Fibroblast of skin of back (primary cell): ENCODE results near the gene SSR2.
A peak's percentile ranks its signal among the peaks of the same experiment; 100 is the strongest.

Experiments
- DNase-seq: peaks from one replicate; pipeline ENCODE4 v3.0.0-alpha.2; 2013

Gene SSR2

DNA sequence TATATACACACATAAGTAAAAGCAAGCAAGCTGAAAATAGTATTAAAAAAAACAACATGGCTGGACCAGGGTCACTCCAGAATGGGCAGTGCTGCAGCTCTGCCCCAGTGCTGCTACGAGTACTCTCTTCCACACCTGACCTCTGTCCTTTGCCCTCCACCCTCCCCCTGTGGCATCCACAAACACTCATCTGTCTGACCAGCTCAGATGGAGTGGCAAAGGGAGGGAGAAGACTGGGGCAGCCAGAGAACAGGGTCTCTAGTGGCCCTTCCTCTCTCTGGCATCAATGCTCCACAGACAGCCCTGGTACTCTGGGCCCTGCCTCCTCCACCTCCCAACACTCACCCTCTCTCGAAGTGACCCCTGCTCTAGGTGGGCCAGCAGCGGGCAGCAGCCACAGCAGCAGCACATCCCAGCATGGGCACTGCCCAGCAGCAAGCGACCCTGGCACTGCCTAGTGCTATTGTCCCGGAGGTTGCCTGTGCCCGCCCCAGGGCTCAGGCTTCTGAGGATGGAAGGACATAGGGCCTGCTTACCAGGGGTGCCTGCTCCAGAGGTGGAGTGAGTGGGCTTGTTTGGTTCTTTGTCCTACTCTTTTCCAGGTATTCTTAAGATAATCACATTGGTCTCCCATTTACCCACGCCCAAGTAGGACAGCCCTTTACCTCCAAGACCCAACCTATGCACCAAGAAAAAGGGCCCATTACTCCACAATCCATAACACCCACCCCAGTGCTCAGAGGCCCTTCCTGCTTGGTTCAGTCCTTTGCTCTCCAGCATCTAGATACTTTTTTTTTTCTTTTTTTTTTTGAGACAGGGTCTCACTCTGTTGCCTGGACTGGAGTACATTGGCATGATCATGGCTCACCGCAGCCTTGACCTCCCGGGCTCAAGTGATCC is 48.6 kb downstream of the SSR2 start:
- no peak for DNase-seq

DNA sequence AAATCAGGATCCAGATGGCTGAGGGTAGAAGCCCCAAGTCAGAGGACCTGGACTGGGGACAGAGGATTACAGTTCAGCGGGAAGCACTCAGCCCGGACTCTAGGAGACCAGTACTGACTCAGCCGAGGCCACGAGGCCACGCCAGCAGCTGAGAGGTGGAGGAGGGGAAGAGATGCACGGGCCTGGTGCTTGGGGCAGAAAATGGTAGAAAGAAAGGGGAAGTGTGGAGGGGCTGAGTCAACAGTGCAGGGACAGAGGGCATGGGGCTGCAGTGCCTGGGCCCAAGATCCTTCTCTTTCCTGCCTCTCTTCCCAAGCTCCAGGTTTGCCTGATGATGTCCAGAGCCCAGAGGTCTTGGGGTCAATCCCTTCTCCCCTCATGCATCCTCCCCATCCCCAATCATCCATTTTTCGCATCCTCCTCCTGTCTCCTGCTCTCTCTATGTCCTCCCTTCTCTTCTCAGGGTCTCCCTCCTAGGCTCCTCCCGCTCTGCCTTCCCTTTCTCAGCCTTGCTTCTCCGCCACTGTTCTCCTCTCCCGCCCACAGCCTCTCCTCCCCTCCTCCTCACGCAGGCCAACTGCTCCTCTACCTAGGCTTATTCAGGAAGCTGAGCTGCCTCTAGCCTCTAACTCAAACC is 50.1 kb downstream of the SSR2 start:
- DNase-seq, result peak; percentile 81

DNA sequence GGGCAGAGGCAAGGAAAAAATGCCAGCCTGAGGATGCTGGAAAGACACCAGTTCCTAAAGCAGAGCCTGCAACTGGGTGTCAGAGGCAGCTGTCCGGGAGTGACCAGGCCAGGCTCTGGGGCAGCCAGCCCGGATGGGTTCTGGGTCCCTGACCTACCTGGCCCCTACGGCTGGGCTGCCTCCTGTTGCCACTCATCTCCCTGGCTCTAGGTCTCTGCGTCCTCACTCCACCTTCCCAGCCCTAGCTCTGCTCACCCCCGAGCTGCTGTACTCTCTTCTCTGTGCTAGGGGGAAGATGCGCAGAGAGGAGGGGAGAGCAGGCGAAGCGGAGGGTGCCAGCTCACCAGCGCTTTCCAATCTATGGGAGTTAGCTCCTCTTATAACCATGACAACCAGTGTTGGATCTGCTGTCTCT is 51.4 kb downstream of the SSR2 start:
- DNase-seq, result no peak

DNA sequence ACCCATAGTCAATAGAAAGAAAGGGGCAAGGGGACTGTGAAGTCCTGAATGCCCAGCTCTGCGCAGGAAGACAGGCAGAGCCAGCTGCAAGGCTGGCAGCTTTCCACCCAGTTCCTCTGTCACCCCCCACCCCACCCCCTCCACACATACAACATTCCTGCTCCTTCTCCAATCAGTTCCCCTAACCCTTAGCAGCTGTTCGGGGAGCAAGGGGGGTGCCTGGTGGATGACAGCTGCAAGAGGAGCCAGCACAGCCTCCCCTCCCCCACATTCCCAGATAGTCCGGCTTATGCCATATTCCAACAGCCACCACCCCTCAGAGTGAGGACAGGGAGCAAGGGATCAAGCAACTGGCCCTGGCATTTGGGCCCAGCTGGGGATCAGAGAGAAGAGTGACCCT is 52.1 kb downstream of the SSR2 start:
- DNase-seq, result no peak

DNA sequence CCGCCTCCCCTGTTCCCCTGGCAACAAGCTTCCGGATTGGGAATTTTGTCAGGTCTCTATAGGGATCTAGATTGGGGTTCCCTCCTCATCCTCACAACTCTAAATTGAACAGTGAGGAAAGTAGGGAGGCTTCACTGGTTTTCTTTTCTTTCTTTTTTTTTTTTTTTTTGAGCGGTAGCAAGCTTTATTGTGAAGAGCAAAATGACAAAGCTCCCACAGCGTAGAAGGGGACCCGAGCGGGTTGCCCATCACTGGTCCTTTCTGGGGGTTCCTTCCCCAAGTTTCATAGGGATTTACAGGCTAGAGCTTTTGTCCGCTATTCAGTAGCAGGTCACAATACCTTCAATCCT is 52.7 kb downstream of the SSR2 start:
- DNase-seq, result no peak

DNA sequence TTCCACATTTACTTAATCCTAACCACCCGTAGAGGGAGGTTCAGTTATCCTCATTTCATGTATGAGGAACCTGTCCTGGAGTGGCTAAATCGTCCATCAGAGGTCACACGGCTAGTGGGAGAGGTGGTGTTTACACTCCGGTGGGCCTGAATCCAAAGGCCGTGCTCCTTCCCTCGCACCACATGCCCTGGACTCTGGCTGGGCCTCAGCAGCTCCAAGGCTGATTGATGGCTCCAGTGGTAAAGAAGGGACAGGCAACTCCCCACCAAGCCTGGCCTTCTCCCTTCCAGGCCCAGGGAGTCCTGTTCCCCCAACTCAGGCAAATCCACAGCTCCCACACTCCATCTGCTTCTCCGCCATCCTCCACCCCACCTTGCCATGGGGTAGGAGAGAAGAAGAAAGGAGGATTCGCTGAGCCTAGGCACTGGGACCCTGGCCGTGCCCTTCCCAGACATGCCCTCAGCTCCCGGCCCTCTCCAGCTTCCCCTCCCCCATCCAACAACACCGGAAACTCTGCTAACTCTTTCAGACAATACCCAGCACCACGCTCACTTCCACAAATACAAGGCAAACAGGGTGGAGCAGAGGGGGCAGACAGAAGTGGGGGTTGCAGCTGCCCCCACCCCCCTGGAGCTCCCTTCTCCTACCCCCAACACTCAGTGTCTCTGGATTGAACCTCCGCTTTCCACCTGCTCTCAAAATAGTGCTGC is 53.3 kb downstream of the SSR2 start:
- DNase-seq, result no peak

DNA sequence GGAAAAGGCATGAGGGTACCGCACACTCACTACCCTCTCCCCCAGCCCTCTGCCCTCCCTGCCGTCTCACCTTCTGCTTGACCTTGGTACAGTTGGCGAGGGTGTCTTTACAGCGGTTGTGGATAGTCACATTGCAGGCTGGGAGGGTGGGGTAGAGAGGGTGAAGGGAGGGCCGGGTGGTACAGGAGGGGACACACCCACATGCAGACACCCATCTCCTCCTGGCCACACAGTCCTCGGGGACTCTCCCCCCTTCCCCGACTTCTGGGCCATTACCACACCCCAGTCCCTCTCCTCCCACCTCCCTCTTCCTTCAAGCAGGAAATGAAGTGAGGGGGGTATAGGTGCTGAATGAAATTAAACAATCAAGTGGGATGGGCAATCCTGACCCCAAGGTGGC is 54.0 kb downstream of the SSR2 start:
- no peak for DNase-seq

DNA sequence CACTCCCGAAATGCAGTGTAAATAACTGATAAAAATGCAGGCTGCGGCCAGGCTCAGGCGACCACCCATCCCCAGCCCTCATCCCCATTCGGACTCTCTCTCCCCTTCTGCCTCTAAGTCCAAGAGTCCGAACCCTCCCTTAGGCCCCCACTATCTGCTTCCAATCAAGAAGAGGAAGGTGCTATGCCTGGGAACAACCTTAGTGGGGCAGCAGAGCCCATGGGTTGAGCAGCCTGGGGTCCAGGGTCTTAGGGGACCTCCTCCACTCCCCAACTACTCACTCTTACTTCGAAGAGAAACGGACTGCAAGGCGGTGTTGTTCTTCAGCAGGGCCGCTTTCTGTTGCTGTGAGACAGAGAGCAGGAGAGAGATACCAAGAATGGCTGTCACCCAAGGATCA is 54.6 kb downstream of the SSR2 start:
- DNase-seq, result no peak

DNA sequence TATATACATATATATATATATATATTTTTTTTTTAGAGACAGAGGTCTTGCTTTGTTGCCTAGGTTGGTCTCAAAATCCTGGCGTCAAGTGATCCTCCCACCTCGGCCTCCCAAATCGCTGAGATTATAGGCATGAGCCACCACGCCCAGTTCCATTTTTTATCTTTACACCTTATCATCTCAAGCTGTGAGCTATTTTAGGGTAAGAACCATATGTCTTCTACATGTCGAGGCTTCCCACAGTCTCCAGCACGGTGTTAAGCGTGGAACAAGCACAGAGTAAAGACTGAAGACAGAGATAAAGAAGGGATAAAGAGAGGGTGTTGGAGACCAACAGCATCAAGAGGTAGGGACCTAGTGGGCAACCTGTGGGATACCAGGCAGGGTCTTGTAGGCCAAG is 56.6 kb downstream of the SSR2 start:
- no peak for DNase-seq

DNA sequence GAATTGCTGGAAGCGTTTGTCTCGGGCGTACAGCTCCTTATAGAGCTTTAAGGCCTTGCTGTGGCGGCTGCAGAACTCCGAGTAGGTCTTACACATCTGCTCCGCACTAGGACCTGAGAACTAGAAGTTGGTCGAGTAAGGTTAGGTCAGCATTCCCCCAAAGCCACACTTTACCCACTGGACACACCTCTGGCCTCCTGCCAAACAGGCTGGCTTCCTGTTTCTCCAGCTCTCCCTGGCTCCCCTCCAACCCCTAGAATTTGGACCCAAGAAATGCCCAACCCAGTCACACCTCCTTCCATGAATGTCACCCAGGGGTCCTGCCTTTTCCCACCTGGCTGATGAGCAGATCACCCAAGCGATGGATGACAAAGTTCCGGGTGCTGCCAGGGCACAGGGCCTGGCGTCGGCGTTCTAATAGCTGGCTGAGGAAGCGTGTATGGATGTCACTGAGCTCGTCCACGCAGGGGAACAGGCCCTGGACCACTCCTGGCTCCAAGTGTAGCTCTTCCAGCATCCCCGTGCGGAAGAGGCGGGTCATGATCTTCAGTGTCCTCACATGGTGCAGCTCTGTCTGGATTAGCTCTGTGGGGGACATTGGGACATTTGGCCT is 58.0 kb downstream of the SSR2 start:
- DNase-seq, result no peak

DNA sequence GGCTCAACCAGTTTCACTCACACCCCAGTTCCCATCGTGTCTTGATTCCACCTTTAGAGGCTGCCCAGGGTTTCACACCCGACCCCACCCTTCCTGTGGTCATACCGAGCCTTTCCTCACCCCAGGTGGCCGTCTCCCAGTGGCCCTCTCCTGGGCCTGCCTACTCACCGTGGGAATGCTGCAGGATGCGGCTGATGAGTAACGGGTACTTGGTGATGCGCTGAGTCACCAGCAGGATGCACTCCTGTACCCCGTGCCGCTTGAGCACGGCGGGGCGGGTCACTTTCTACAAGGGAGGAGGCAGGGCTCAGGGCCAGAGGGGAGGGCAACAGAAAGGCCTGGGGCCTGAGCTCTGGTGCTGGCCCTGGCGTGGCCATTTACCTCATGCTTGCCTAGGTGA is 58.8 kb downstream of the SSR2 start:
- peak; percentile 96 for DNase-seq

DNA sequence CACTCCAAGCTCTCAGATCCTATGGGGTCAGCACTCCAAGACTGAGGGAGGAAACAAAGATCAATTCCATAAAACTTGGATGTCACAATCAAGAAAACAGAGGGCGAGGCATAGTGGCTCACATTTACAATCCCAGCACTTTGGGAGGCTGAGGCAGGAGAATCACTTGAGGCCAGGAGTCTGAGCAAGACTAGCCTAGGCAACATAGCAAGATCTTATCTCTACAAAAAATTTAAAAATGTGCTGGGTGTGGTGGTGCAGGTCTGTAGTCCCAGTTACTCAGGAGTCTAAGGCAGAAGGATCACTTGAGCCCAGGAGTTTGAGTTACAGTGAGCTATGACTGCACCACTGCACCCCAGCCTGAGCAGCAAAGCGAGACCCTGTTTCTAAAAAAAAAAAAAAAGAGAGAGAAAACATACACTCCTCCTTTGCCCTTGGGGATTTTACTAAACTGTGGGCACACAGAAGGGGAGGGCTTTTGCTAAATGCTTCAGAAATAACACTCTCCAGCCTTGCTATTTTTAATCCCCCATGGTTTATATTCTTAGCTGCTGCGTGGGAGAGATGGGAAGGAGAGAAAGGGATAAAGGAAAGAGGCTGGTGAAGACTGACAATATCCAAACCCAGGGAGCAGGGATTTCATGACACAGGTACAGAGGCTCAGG is 60.5 kb downstream of the SSR2 start:
- DNase-seq, result no peak
